Glomerular visceral epithelial cell (primary cell): ENCODE results near the gene FRMD4A.

Experiments used
- DNase-seq: peaks from one replicate; pipeline ENCODE4 v3.0.0-alpha.2; 2016; ENCODE audit errors: extremely low spot score

The FRMD4A gene

GRCh38 chr10:13820119-13820963, 510.4 kb downstream of the FRMD4A start:
- no peak for DNase-seq

- DNase-seq: peak; percentile 53
Measured at GRCh38 chr10:13816195-13816925, 514.4 kb downstream of the FRMD4A start.

GRCh38 chr10:13815756-13816155, 515.0 kb downstream of the FRMD4A start:
- peak; percentile 53 for DNase-seq

- no peak for DNase-seq
Measured at GRCh38 chr10:13813550-13813949, 517.2 kb downstream of the FRMD4A start.

- no peak for DNase-seq
Measured at GRCh38 chr10:13812804-13813203, 517.9 kb downstream of the FRMD4A start.

- DNase-seq: no peak
Measured at GRCh38 chr10:13810568-13810967, 520.2 kb downstream of the FRMD4A start.

GRCh38 chr10:13809427-13809826, 521.3 kb downstream of the FRMD4A start:
- peak; percentile 77 for DNase-seq

- DNase-seq: peak; percentile 94
Measured at GRCh38 chr10:13808556-13809391, 522.0 kb downstream of the FRMD4A start.

- DNase-seq: no peak
Measured at GRCh38 chr10:13806419-13806818, 524.3 kb downstream of the FRMD4A start.

- DNase-seq: no peak
Measured at GRCh38 chr10:13803566-13804554, 526.9 kb downstream of the FRMD4A start.

- DNase-seq: no peak
Measured at GRCh38 chr10:13801907-13802288, 528.8 kb downstream of the FRMD4A start.

GRCh38 chr10:13801156-13801906, 529.4 kb downstream of the FRMD4A start:
- DNase-seq: no peak

GRCh38 chr10:13797164-13797563, 533.6 kb downstream of the FRMD4A start:
- no peak for DNase-seq

- DNase-seq: no peak
Measured at GRCh38 chr10:13795653-13796555, 534.8 kb downstream of the FRMD4A start.

- no peak for DNase-seq
Measured at GRCh38 chr10:13794992-13795612, 535.6 kb downstream of the FRMD4A start.

GRCh38 chr10:13792006-13792405, 538.7 kb downstream of the FRMD4A start:
- no peak for DNase-seq

- no peak for DNase-seq
Measured at GRCh38 chr10:13791483-13791882, 539.2 kb downstream of the FRMD4A start.

- DNase-seq: no peak
Measured at GRCh38 chr10:13790196-13790595, 540.5 kb downstream of the FRMD4A start.

GRCh38 chr10:13789448-13789829, 541.3 kb downstream of the FRMD4A start:
- DNase-seq: no peak
